Right forelimb (tissue), 1 donor: Measurements from ENCODE around the gene MYLK4.

Experiments
- DNase-seq: peaks from one replicate; pipeline ENCODE4 v3.0.0-alpha.2; 2018

Gene MYLK4

GRCh38 chr6:2732503-2733089, 18.1 kb downstream of the MYLK4 start:
- DNase-seq = no peak

- DNase-seq = no peak
Observed at GRCh38 chr6:2731281-2731909, 19.3 kb downstream of the MYLK4 start.

- DNase-seq = no peak
Observed at GRCh38 chr6:2730353-2731107, 20.2 kb downstream of the MYLK4 start.

GRCh38 chr6:2729921-2730320, 20.8 kb downstream of the MYLK4 start:
- DNase-seq = no peak

GRCh38 chr6:2725999-2726567, 24.6 kb downstream of the MYLK4 start:
- no peak for DNase-seq

GRCh38 chr6:2725364-2725988, 25.2 kb downstream of the MYLK4 start:
- DNase-seq = no peak

GRCh38 chr6:2721219-2721618, 29.5 kb downstream of the MYLK4 start:
- no peak for DNase-seq

GRCh38 chr6:2719093-2719455, 31.6 kb downstream of the MYLK4 start:
- no peak for DNase-seq

- DNase-seq = no peak
Observed at GRCh38 chr6:2718334-2719092, 32.2 kb downstream of the MYLK4 start.

- no peak for DNase-seq
Observed at GRCh38 chr6:2716936-2717700, 33.6 kb downstream of the MYLK4 start.

GRCh38 chr6:2715737-2716136, 35.0 kb downstream of the MYLK4 start:
- DNase-seq = no peak

- DNase-seq = no peak
Observed at GRCh38 chr6:2714111-2714895, 36.4 kb downstream of the MYLK4 start.

GRCh38 chr6:2713473-2714110, 37.1 kb downstream of the MYLK4 start:
- DNase-seq = no peak

- DNase-seq = no peak
Observed at GRCh38 chr6:2712102-2712501, 38.6 kb downstream of the MYLK4 start.

- DNase-seq = no peak
Observed at GRCh38 chr6:2710412-2710811, 40.3 kb downstream of the MYLK4 start.

GRCh38 chr6:2708456-2708855, 42.3 kb downstream of the MYLK4 start:
- DNase-seq = no peak

- no peak for DNase-seq
Observed at GRCh38 chr6:2706558-2706957, 44.2 kb downstream of the MYLK4 start.

GRCh38 chr6:2705256-2705655, 45.5 kb downstream of the MYLK4 start:
- no peak for DNase-seq

- no peak for DNase-seq
Observed at GRCh38 chr6:2697291-2697690, 53.4 kb downstream of the MYLK4 start.

GRCh38 chr6:2695454-2696095, 55.1 kb downstream of the MYLK4 start:
- DNase-seq = no peak
